HG02610 (cell line): ENCODE measurements around the gene ITGA11.

Experiments used
- ATAC-seq: cut with Tn5 transposase; IDR thresholded peaks from one replicate; pipeline ENCODE4 v1.9.1; 2021; ENCODE audit warnings: mild to moderate bottlenecking, moderate library complexity; ENCODE audit not compliant: unreplicated experiment

ITGA11 gene

GRCh38 chr15:68278345-68278594 is 153.7 kb downstream of the ITGA11 start:
- no peak for ATAC-seq

GRCh38 chr15:68277603-68278344 is 154.2 kb downstream of the ITGA11 start, which contains the start of gene FEM1B:
TSS of gene FEM1B (plus strand) at chr15:68277745. CDS start at chr15:68278418, 673 bp downstream.
- peak; percentile 83 for ATAC-seq

DNA sequence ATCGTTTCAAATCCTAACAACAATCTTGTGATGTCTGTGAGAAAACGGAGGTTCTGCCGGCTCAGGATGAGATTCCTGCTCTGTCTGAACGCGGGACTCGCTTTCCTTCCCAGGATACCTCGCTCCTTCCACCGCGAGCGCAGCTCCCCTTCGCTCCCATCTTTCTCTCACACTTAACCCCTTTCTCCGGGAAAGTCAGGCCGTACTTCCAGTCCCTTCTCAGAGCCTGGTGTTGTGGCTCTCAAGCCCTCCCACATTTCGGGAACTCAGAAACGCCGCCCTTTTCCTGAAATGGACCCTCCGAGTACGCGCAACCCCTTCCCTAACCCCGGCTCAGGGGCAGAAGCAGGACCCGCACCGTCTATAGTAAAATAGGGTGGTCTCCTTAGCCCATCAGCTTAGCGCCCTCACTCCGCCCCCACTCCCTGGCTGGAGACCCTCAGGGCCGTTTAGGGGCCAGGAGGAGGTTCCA is 154.8 kb downstream of the ITGA11 start:
- peak; percentile 6 for ATAC-seq

DNA sequence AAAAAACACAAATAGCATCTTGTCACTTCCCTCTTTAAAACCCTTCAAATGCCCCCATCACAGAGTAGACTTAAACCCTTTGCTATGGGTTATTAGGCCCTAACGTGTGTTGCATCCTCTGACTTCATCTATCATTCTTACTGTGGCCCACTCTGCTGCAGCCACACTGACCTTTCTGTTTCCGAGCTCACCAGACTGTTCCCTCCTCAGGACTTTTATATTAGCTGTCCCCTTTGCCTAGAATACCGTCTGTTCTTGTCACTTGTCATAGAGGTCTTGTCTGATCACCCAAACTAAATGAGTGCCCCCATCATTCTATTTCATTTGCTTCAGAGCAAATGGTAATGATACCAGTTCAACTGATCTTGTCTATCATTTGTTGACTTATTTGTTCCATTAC is 155.3 kb downstream of the ITGA11 start:
- no peak for ATAC-seq

GRCh38 chr15:68275165-68275746 is 156.7 kb downstream of the ITGA11 start:
- no peak for ATAC-seq

DNA sequence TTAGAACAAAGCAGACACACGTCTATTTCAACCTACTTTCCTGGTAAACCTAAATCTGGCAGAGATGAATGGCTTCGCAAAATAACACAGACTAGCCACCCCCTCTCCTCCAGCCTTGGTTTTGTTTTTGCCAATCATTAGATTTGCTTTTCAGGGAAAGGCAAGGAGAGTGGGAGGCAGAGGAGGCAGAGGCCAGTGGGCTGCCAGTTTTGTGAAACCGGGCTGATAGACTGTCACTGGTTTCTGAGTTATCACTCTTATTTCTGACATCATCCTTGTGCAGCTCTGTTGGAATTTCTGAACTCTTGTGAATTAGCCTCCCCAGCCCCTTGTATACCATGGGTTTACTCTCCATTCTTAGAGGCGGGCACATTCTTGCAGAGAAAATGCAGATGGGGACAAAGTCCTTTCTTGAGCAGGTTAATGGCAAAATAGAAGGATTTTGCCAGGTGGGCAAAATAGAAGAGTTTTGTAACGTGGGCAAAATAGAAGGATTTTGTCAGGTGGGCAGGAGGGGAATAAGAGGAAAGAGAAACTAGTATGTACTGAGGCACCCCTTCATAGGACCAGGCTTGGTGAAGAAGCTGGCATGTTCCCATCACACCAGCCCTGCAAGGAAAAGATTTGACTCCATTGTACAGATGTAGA is 157.6 kb downstream of the ITGA11 start:
- ATAC-seq = no peak

- ATAC-seq = no peak
Observed at GRCh38 chr15:68272721-68273271, 159.2 kb downstream of the ITGA11 start.

DNA sequence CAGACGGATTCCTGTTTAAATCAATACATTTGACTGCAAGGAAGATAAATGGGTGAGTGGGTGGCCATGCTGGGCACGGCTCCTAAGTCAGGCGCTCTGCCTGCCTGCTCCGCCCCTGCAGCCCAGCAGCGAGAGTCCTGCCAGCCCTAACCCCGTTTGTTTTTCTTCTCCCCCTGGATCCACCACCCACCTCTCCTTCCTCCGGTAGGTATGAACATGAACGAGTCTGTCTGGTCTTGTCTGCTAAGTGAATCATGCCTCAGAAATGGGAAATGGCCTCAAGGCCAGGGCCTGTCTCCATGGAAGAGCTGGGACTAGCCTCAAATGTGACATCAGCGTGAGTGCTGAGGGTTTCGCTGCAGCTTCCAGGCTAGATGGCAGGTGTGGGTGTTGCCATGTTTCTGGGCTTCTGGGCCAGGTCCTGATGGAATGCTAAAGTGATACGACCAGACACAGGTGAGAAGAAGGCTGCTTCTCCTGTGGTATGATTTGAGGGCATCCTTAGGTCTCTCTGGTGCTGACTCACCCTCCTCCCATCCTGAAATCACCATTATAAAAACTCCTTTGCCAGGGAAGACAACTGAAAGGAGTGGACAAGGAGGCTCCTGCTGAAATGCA is 160.0 kb downstream of the ITGA11 start:
- no peak for ATAC-seq

DNA sequence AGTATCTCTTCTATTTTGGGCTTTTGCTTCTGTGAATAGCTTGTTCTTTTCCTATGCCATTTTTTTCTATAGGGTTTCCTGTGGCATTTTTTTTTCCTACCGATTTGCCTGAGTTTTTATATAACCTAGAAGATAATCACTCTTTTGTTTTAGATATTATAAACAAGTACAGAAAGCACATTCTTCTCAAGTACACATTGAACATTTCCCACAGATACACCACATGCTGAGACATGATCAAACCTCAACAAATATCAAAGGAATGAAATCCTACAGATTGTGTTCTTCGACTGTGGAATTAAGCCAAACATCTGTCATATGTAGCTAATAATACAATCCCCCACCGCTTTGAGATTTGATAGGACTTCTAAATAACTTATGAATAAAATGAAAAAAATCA is 163.6 kb downstream of the ITGA11 start:
- ATAC-seq = no peak

DNA sequence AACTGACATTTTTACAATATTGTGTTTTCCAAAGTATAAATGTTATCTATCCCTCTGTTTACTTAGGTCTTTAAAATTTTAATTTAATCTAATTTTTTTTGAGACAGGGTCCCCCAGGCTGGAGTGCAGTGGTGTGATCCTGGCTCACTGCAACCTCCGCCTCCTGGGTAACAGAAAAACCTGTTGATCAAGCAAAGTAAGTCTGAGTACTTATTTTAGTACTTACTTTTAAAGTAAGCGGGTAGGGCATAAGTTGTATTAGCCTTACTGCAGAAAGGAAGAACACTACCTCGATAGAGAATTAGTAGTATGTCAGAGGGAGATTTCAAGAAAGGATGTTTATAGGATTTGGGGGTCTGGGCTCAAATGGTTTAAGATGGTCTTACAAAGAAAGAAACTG is 166.3 kb downstream of the ITGA11 start:
- no peak for ATAC-seq

GRCh38 chr15:68265081-68265480 is 166.9 kb downstream of the ITGA11 start:
- no peak for ATAC-seq

DNA sequence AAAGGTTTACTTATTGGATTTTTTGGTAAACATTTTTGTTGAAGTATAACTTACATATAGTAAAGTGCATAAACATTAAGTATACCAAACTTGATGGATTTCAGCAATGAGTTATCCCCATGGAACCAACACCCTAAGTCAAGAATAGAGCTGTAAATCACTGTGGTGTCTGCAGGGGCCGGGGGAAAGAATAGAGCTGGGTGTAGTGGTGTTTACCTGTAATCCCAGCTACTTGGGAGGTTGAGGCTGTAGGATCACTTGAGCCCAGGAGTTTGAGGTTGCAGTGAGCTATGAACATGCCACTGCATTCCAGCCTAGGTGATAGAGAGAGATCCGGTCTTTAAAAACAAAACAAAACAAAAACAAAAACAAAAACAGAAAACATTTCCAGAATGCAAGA is 167.7 kb downstream of the ITGA11 start:
- ATAC-seq = no peak

- no peak for ATAC-seq
Observed at GRCh38 chr15:68262514-68263356, 169.2 kb downstream of the ITGA11 start.

GRCh38 chr15:68261980-68262379 is 170.0 kb downstream of the ITGA11 start:
- ATAC-seq = no peak

DNA sequence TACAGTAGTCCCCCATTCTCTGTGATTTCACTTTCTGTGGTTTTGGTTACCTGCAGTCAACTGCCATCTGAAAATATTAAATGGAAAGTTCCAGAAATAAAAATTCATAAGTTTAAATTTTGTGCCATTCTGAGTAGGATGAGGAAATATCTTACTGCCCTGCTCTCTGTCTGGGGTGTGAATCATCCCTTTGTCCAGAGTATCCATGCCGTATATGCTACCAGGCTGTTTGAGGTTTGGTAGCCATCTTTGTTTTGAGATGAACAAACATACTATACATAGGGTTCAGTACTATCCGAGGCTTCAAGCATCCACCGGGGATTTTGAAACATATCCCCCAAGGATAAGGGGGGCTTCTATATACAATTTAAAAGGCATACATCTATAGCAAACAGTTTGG is 170.7 kb downstream of the ITGA11 start:
- ATAC-seq = no peak

- ATAC-seq = no peak
Observed at GRCh38 chr15:68259883-68260282, 172.1 kb downstream of the ITGA11 start.

GRCh38 chr15:68258692-68259091 is 173.3 kb downstream of the ITGA11 start:
- no peak for ATAC-seq

DNA sequence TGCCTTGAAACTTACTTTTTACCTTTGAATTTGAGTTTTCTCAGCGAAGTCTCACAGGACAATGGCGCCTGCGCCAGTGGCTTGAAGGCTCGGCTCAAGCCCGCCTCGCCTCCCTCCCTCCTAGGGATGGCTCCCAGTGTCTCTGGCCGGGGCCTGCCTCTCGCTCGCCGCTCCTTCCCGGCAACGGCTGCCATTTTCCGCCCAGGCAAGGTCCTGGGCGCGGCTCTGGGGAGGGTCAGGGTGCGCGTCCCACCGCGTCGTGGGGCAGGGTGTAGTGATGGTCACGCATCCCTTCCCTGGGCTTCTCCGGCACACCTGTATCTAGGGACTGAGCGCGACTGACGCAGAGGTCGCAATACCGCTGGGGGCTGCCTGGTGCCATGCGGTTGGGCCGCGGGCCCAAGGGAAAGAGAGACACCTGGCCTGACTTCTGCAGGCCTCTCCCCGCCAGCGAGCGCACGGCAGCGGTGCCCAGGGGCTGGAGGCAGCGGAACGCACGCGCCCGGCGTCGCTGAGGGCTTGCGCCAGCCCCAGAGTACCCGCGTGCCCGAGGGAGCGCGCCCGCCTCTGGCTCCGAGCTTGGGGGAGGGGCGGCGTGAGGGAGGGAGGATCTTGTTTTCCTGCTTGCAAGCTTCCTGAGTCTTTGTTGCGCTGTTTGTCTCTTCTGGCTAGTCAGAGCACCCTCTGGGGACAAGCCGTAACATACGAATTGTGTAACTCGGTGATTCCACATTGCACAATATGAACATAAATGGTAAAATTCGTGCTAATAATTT is 175.1 kb downstream of the ITGA11 start:
- ATAC-seq = no peak

DNA sequence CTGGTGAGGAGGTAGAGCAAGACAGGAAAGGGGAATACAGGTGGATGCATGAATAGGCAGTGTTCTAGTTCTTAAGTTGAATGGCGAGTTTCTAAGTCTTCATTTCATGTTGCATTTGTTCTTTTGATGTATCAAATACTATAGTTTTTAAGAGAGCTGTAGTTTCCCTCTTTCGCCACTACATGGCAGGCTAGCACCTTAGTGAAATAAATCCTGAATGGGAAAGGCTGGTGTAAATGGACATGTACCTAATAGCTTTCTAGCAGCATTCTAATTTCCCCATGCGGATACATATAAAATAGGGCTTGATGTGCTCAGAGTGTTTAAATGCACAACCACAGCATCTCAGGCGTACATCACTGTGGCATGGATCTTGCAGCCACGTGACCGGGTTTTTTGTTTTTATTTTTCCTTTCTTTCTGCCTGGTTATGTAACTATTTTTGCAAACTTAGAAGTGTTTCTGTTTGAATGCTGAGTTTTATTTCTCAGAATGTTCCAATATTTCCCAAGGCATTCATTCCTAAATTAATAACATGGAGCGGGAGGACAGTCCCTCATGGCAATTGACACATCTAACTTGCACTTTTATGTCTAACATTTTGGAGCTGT is 178.9 kb downstream of the ITGA11 start:
- no peak for ATAC-seq
